ENCODE measurements around the gene CD93.
A peak's percentile ranks its signal among the peaks of the same experiment; 100 is the strongest.

The CD93 gene

GRCh38 chr20:23093613-23094012 lies 7.5 kb upstream of the CD93 start:
- Histone ChIP-seq H3K27ac (ENCODE audit: low read depth, low read length) (no peak overlapping the region), H3K9ac (ENCODE audit: low read length in 5 of 5) (no peak overlapping the region), H3K9me3 (ENCODE audit: control insufficient read depth in 5 of 5, low read length in 5 of 5) (no peaks in the 10 kb centered on the region), H3K27me3 (ENCODE audit: control insufficient read depth in 5 of 5, insufficient read depth in 4 of 5, low read length in 5 of 5) (no peaks in the 10 kb centered on the region), H3K4me1 (ENCODE audit: control insufficient read depth in 5 of 5, insufficient read depth in 5 of 5, low read length in 5 of 5) (peaks cover 0 to 25% (median 10%) of the 10 kb centered on the region in 5 donors), H3K4me3 (ENCODE audit: low read depth in 1 of 5, low read length in 5 of 5) (no peak overlapping the region), H3K36me3 (ENCODE audit: control insufficient read depth in 5 of 5, insufficient read depth in 5 of 5, low read length in 5 of 5) (no peaks in the 10 kb centered on the region)

GRCh38 chr20:23092861-23093495 lies 6.9 kb upstream of the CD93 start:
- no peak overlapping the region for H3K9ac ChIP-seq (ENCODE audit: low read length in 5 of 5)
- H3K36me3 ChIP-seq (ENCODE audit: control insufficient read depth in 5 of 5, insufficient read depth in 5 of 5, low read length in 5 of 5), result no peaks in the 10 kb centered on the region
- no peak overlapping the region for H3K4me3 ChIP-seq (ENCODE audit: low read depth in 1 of 5, low read length in 5 of 5)
- H3K27ac ChIP-seq (ENCODE audit: low read depth, low read length), result no peak overlapping the region
- H3K9me3 ChIP-seq (ENCODE audit: control insufficient read depth in 5 of 5, low read length in 5 of 5), result no peaks in the 10 kb centered on the region
- H3K27me3 ChIP-seq (ENCODE audit: control insufficient read depth in 5 of 5, insufficient read depth in 4 of 5, low read length in 5 of 5), result peaks cover 0 to under 1% (median 0%) of the 10 kb centered on the region in 5 donors
- H3K4me1 ChIP-seq (ENCODE audit: control insufficient read depth in 5 of 5, insufficient read depth in 5 of 5, low read length in 5 of 5), result peaks cover 0 to 25% (median 8%) of the 10 kb centered on the region in 5 donors

- no peaks in the 10 kb centered on the region for H3K9me3 ChIP-seq (ENCODE audit: control insufficient read depth in 5 of 5, low read length in 5 of 5)
- no peaks in the 10 kb centered on the region for H3K36me3 ChIP-seq (ENCODE audit: control insufficient read depth in 5 of 5, insufficient read depth in 5 of 5, low read length in 5 of 5)
- H3K4me3 ChIP-seq (ENCODE audit: low read depth in 1 of 5, low read length in 5 of 5), result no peak overlapping the region
- H3K9ac ChIP-seq (ENCODE audit: low read length in 5 of 5), result no peak overlapping the region
- no peak overlapping the region for H3K27ac ChIP-seq (ENCODE audit: low read depth, low read length)
- H3K27me3 ChIP-seq (ENCODE audit: control insufficient read depth in 5 of 5, insufficient read depth in 4 of 5, low read length in 5 of 5), result peaks cover 0 to 2% (median 0%) of the 10 kb centered on the region in 5 donors
- peaks cover 0 to 28% (median 12%) of the 10 kb centered on the region in 5 donors for H3K4me1 ChIP-seq (ENCODE audit: control insufficient read depth in 5 of 5, insufficient read depth in 5 of 5, low read length in 5 of 5)
These were observed 6.2 kb upstream of the CD93 start for GRCh38 chr20:23092384-23092756.

- Histone ChIP-seq H3K27ac (ENCODE audit: low read depth, low read length) (no peak overlapping the region), H3K9ac (ENCODE audit: low read length in 5 of 5) (no peak overlapping the region), H3K27me3 (ENCODE audit: control insufficient read depth in 5 of 5, insufficient read depth in 4 of 5, low read length in 5 of 5) (peaks cover 0 to 2% (median 0%) of the 10 kb centered on the region in 5 donors), H3K9me3 (ENCODE audit: control insufficient read depth in 5 of 5, low read length in 5 of 5) (no peaks in the 10 kb centered on the region), H3K4me3 (ENCODE audit: low read depth in 1 of 5, low read length in 5 of 5) (no peak overlapping the region), H3K4me1 (ENCODE audit: control insufficient read depth in 5 of 5, insufficient read depth in 5 of 5, low read length in 5 of 5) (peaks cover 0 to 31% (median 14%) of the 10 kb centered on the region in 5 donors), H3K36me3 (ENCODE audit: control insufficient read depth in 5 of 5, insufficient read depth in 5 of 5, low read length in 5 of 5) (no peaks in the 10 kb centered on the region)
These were observed 5.7 kb upstream of the CD93 start for GRCh38 chr20:23091721-23092383.

GRCh38 chr20:23090878-23091277 lies 4.8 kb upstream of the CD93 start:
- Histone ChIP-seq H3K9me3 (ENCODE audit: control insufficient read depth in 5 of 5, low read length in 5 of 5) (no peaks in the 10 kb centered on the region), H3K36me3 (ENCODE audit: control insufficient read depth in 5 of 5, insufficient read depth in 5 of 5, low read length in 5 of 5) (no peaks in the 10 kb centered on the region), H3K9ac (ENCODE audit: low read length in 5 of 5) (no peak overlapping the region), H3K4me1 (ENCODE audit: control insufficient read depth in 5 of 5, insufficient read depth in 5 of 5, low read length in 5 of 5) (peaks cover 0 to 37% (median 21%) of the 10 kb centered on the region in 5 donors), H3K4me3 (ENCODE audit: low read depth in 1 of 5, low read length in 5 of 5) (no peak overlapping the region), H3K27ac (ENCODE audit: low read depth, low read length) (no peak overlapping the region), H3K27me3 (ENCODE audit: control insufficient read depth in 5 of 5, insufficient read depth in 4 of 5, low read length in 5 of 5) (peaks cover 0 to 5% (median 0%) of the 10 kb centered on the region in 5 donors)

- H3K27me3 ChIP-seq (ENCODE audit: control insufficient read depth in 5 of 5, insufficient read depth in 4 of 5, low read length in 5 of 5), result peaks cover 0 to 5% (median 0%) of the 10 kb centered on the region in 5 donors
- peaks cover 0 to 41% (median 21%) of the 10 kb centered on the region in 5 donors for H3K4me1 ChIP-seq (ENCODE audit: control insufficient read depth in 5 of 5, insufficient read depth in 5 of 5, low read length in 5 of 5)
- H3K27ac ChIP-seq (ENCODE audit: low read depth, low read length), result no peak overlapping the region
- H3K4me3 ChIP-seq (ENCODE audit: low read depth in 1 of 5, low read length in 5 of 5), result no peak overlapping the region
- no peak overlapping the region for H3K9ac ChIP-seq (ENCODE audit: low read length in 5 of 5)
- no peaks in the 10 kb centered on the region for H3K36me3 ChIP-seq (ENCODE audit: control insufficient read depth in 5 of 5, insufficient read depth in 5 of 5, low read length in 5 of 5)
- no peaks in the 10 kb centered on the region for H3K9me3 ChIP-seq (ENCODE audit: control insufficient read depth in 5 of 5, low read length in 5 of 5)
These were observed 4.0 kb upstream of the CD93 start for GRCh38 chr20:23090147-23090546.

- Histone ChIP-seq H3K4me3 (ENCODE audit: low read depth in 1 of 5, low read length in 5 of 5) (no peak overlapping the region), H3K36me3 (ENCODE audit: control insufficient read depth in 5 of 5, insufficient read depth in 5 of 5, low read length in 5 of 5) (no peaks in the 10 kb centered on the region), H3K27me3 (ENCODE audit: control insufficient read depth in 5 of 5, insufficient read depth in 4 of 5, low read length in 5 of 5) (peaks cover 0 to 5% (median 0%) of the 10 kb centered on the region in 5 donors), H3K9ac (ENCODE audit: low read length in 5 of 5) (no peak overlapping the region), H3K9me3 (ENCODE audit: control insufficient read depth in 5 of 5, low read length in 5 of 5) (no peaks in the 10 kb centered on the region), H3K4me1 (ENCODE audit: control insufficient read depth in 5 of 5, insufficient read depth in 5 of 5, low read length in 5 of 5) (peaks cover 0 to 46% (median 16%) of the 10 kb centered on the region in 5 donors), H3K27ac (ENCODE audit: low read depth, low read length) (no peak overlapping the region)
These were observed 2.7 kb upstream of the CD93 start for GRCh38 chr20:23088866-23089265.

GRCh38 chr20:23087587-23088251 lies 1.6 kb upstream of the CD93 start:
- peaks cover 0 to 5% (median 0%) of the 10 kb centered on the region in 5 donors for H3K27me3 ChIP-seq (ENCODE audit: control insufficient read depth in 5 of 5, insufficient read depth in 4 of 5, low read length in 5 of 5)
- no peaks in the 10 kb centered on the region for H3K9me3 ChIP-seq (ENCODE audit: control insufficient read depth in 5 of 5, low read length in 5 of 5)
- H3K36me3 ChIP-seq (ENCODE audit: control insufficient read depth in 5 of 5, insufficient read depth in 5 of 5, low read length in 5 of 5), result no peaks in the 10 kb centered on the region
- no peak overlapping the region for H3K4me3 ChIP-seq (ENCODE audit: low read depth in 1 of 5, low read length in 5 of 5)
- peaks cover 0 to 40% (median 16%) of the 10 kb centered on the region in 5 donors for H3K4me1 ChIP-seq (ENCODE audit: control insufficient read depth in 5 of 5, insufficient read depth in 5 of 5, low read length in 5 of 5)
- peak overlapping the region in 1 of 5 donors; percentile 27 for H3K9ac ChIP-seq (ENCODE audit: low read length in 5 of 5)
- peak overlapping the region; percentile 89 for H3K27ac ChIP-seq (ENCODE audit: low read depth, low read length)

GRCh38 chr20:23086931-23087411 lies 847 bp upstream of the CD93 start:
- H3K36me3 ChIP-seq (ENCODE audit: control insufficient read depth in 5 of 5, insufficient read depth in 5 of 5, low read length in 5 of 5), result no peaks in the 10 kb centered on the region
- peak overlapping the region; percentile 89 for H3K27ac ChIP-seq (ENCODE audit: low read depth, low read length)
- peak overlapping the region in 2 of 5 donors; percentile 75 to 77 for H3K4me3 ChIP-seq (ENCODE audit: low read depth in 1 of 5, low read length in 5 of 5)
- peaks cover 0 to 39% (median 16%) of the 10 kb centered on the region in 5 donors for H3K4me1 ChIP-seq (ENCODE audit: control insufficient read depth in 5 of 5, insufficient read depth in 5 of 5, low read length in 5 of 5)
- H3K9ac ChIP-seq (ENCODE audit: low read length in 5 of 5), result peak overlapping the region in 2 of 5 donors; percentile 81 to 89
- peaks cover 0 to 5% (median 0%) of the 10 kb centered on the region in 5 donors for H3K27me3 ChIP-seq (ENCODE audit: control insufficient read depth in 5 of 5, insufficient read depth in 4 of 5, low read length in 5 of 5)
- no peaks in the 10 kb centered on the region for H3K9me3 ChIP-seq (ENCODE audit: control insufficient read depth in 5 of 5, low read length in 5 of 5)

Data from subcutaneous abdominal adipose tissue (tissue), 5 donors.